Mucosa of descending colon (tissue), 3 donors: ENCODE results near the gene XG. TPM values are rescaled to one million over a fixed set of nuclear protein-coding genes. Genes with fewer than 3 reads are reported as not detected.
A peak's percentile ranks its signal among the peaks of the same experiment; 100 is the strongest.
"Not testable (repeated sequence)": the region's sequence is repeated elsewhere in the genome, so short reads cannot be mapped to it uniquely, and the experiment has no call there.

Experiments
- ATAC-seq: fragments of 200-7000 bp; cut with Tn5 transposase; one replicate; pipeline ENCODE4 v1.9.1; 2020; ENCODE audit warnings: mild to moderate bottlenecking, moderate library complexity
- DNase-seq, 3 donors: peaks; one replicate each; pipeline ENCODE4 v3.0.0-alpha.2; 2020
- H3K36me3 ChIP-seq: fragments of 200-600 bp; one replicate; pipeline ENCODE4 v1.8.0; 2021; ENCODE audit warnings: low read depth, mild to moderate bottlenecking
- H3K4me1 ChIP-seq: fragments of 200-600 bp; one replicate; pipeline ENCODE4 v1.8.0; 2021; ENCODE audit warnings: low read depth, mild to moderate bottlenecking
- H3K4me3 ChIP-seq: fragments of 200-600 bp; one replicate; pipeline ENCODE4 v1.8.0; 2021; ENCODE audit warnings: mild to moderate bottlenecking
- H3K9me3 ChIP-seq: fragments of 200-600 bp; one replicate; pipeline ENCODE4 v1.8.0; 2021; ENCODE audit warnings: mild to moderate bottlenecking
- CTCF ChIP-seq: fragments of 200-600 bp; IDR thresholded peaks from one replicate; pipeline ENCODE4 v1.8.0; 2022; ENCODE audit warnings: antibody characterized with exemption, mild to moderate bottlenecking
- intact Hi-C, 2 donors: fragments of 100-400 bp; cut with DNase I in 1 of 2; cut with micrococcal nuclease in 1 of 2; formaldehyde crosslinking; loops; one replicate each; pipeline versions ENCODE4 v1.11.0 to v1.11.1; 2022; cut with DNase I, micrococcal nuclease
- total RNA-seq, 3 donors: library from RNA; stranded (reverse); fragmentation: NEBNext Ultra II Directional in 2 of 3; extraction: Animal tissue kit (Norgen Biotek cat#: 25700) in 2 of 3; gene quantifications; one replicate each; pipeline versions ENCODE4 v1.2.1 to v1.2.4, GENCODE V29; 2021 to 2023
- donor health status: DM: no; HTN: no; CAD: no; lungs with moderate emphysema.
- donor health status: DM: no; HTN: no; CAD: no.
- donor health status: DM: no; HTN: yes; CAD: no.

Gene XG
- total RNA-seq, 3 donors from 2014 or later, result 2.6 TPM; not detected in 2

- TF ChIP-seq CTCF, result no peak
- DNase-seq, result no peak
- H3K4me3 ChIP-seq, result no peak overlapping the region
- ATAC-seq, result no peak
- no peaks in the 10 kb centered on the region for H3K9me3 ChIP-seq
- H3K36me3 ChIP-seq, result no peaks in the 10 kb centered on the region
- H3K4me1 ChIP-seq, result no peaks in the 10 kb centered on the region
- intact Hi-C loops, result no loop called here
These were observed 49.4 kb downstream of the XG start for GRCh38 chrX:2801223-2801622.

- H3K9me3 ChIP-seq, DNase-seq, H3K4me3 ChIP-seq, H3K4me1 ChIP-seq, intact Hi-C loops, H3K36me3 ChIP-seq: not testable (repeated sequence)
- ATAC-seq, result peak; percentile 65
These were observed 50.7 kb downstream of the XG start for GRCh38 chrX:2802376-2803090.

- intact Hi-C loops, DNase-seq, H3K4me1 ChIP-seq, H3K36me3 ChIP-seq, H3K9me3 ChIP-seq, H3K4me3 ChIP-seq: not testable (repeated sequence)
- ATAC-seq, result peak; percentile 46
These were observed 51.6 kb downstream of the XG start for GRCh38 chrX:2803486-2803885.

- intact Hi-C loops, ATAC-seq, H3K36me3 ChIP-seq, H3K9me3 ChIP-seq, DNase-seq, H3K4me1 ChIP-seq, H3K4me3 ChIP-seq: not testable (repeated sequence)
These were observed 52.4 kb downstream of the XG start for GRCh38 chrX:2804106-2804843.

- not testable (repeated sequence) for DNase-seq
These were observed 53.0 kb downstream of the XG start for GRCh38 chrX:2804858-2805257.

GRCh38 chrX:2811271-2811670, 59.4 kb downstream of the XG start:
- intact Hi-C loops, result no loop called here
- H3K36me3 ChIP-seq, result no peaks in the 10 kb centered on the region
- ATAC-seq, result no peak
- TF ChIP-seq CTCF, result no peak
- no peaks in the 10 kb centered on the region for H3K4me1 ChIP-seq
- H3K4me3 ChIP-seq, result no peak overlapping the region
- DNase-seq, result no peak
- no peaks in the 10 kb centered on the region for H3K9me3 ChIP-seq

More at GRCh38 chrX:2804858-2805257, 53.0 kb downstream of the XG start:
- intact Hi-C loops, H3K4me3 ChIP-seq, H3K36me3 ChIP-seq, H3K4me1 ChIP-seq, ATAC-seq, H3K9me3 ChIP-seq: not testable (repeated sequence)

GRCh38 chrX:2812161-2812907, 60.5 kb downstream of the XG start:
- H3K4me1 ChIP-seq, H3K36me3 ChIP-seq, H3K4me3 ChIP-seq, H3K9me3 ChIP-seq, intact Hi-C loops: not testable (repeated sequence)
- ATAC-seq, result peak; percentile 83
- peak in 1 of 3 donors; percentile 23 for DNase-seq

DNA sequence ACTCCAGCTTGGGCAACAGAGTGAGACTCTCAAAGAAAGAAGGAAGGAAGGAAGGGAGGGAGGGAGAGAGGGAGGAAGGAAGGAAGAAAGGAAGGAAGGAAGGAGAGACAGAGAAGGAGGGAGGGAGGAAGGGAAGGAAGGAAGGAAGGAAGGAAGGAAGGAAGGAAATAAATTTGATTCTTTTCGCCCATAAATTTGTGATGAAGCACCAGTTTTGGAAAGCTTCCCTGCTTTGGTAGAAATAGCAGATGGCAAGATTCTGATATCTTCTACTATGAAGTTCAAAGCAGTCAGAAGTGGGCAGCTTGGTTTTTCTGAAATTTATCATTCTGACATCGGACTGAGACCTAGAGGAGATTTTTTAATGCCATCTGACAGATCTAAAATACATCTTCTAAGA, 65.2 kb downstream of the XG start:
- ATAC-seq (no peak), DNase-seq (no peak)
- no peak for TF ChIP-seq CTCF
- Histone ChIP-seq H3K36me3 (no peaks in the 10 kb centered on the region), H3K4me1 (no peaks in the 10 kb centered on the region), H3K4me3 (no peak overlapping the region), H3K9me3 (no peaks in the 10 kb centered on the region)
- intact Hi-C loops, result no loop called here
